ENCODE data around the gene KDM5A.

GRCh38 chr12:268483-268840, 120.7 kb downstream of the KDM5A start:
- TF ChIP-seq YY1 (IDR thresholded peaks at IDR 0.05; ENCODE audit: insufficient read depth, insufficient read length) (no peak), ZNF274 (IDR thresholded peaks at IDR 0.05; ENCODE audit: low read depth, low read length) (no peak), SUZ12 (IDR thresholded peaks at IDR 0.05; ENCODE audit: extremely low read depth, insufficient read depth, insufficient read length) (no peak)

Measured in NT2/D1 (cell line).